A673 (cell line): ENCODE data around the gene TMEM238. TPM values are rescaled to one million over a fixed set of nuclear protein-coding genes. Genes with fewer than 3 reads are reported as not detected.
"Not testable (repeated sequence)": the region's sequence is repeated elsewhere in the genome, so short reads cannot be mapped to it uniquely, and the experiment has no call there.

Experiments used
- BruUV-seq: library from RNA; stranded (reverse); fragments of 400-500 nt; replicated peaks from 2 replicates; lab custom pipeline; 2021; lab: Mats Ljungman, UMichigan
- CTCF ChIA-PET: fragments of 300-600 bp; sonication (Branson Sonifier 250); formaldehyde crosslinking; loops from one replicate; lab custom pipeline; 2022; ENCODE audit warnings: antibody characterized with exemption; lab: Charles Lee
- POLR2A ChIA-PET: fragments of 300-600 bp; sonication (Branson Sonifier 250); formaldehyde crosslinking; loops from one replicate; lab custom pipeline; 2022; ENCODE audit warnings: antibody characterized with exemption; ENCODE audit not compliant: low non-redundant PET; lab: Charles Lee
- DNase-seq: peaks from one replicate; pipeline ENCODE4 v3.0.0-alpha.2; 2015; ENCODE audit warnings: low spot score
- H3K27ac ChIP-seq: fragments of 200-600 bp; sonication (generic); 2 replicates; pipeline ENCODE4 v1.5.1; 2016; ENCODE audit warnings: mixed run types, low read depth, mild to moderate bottlenecking, mixed read lengths, antibody characterized with exemption, low read length; ENCODE audit not compliant: poor library complexity, severe bottlenecking
- H3K27me3 ChIP-seq: fragments of 200-600 bp; sonication (generic); replicated peaks from 2 replicates; pipeline ENCODE4 v1.6.1; 2017; ENCODE audit warnings: mixed run types, low read depth, mild to moderate bottlenecking, mixed read lengths, antibody characterized with exemption, low read length; ENCODE audit not compliant: insufficient read depth, poor library complexity
- H3K36me3 ChIP-seq: fragments of 200-600 bp; sonication (generic); 2 replicates; pipeline ENCODE4 v1.6.1; 2016; ENCODE audit warnings: mixed run types, mild to moderate bottlenecking, mixed read lengths, antibody characterized with exemption, low read length; ENCODE audit not compliant: insufficient read depth, poor library complexity, severe bottlenecking
- H3K4me1 ChIP-seq: fragments of 200-600 bp; sonication (generic); 2 replicates; pipeline ENCODE4 v1.6.1; 2017; ENCODE audit warnings: mixed run types, mild to moderate bottlenecking, mixed read lengths, antibody characterized with exemption, low read length; ENCODE audit not compliant: insufficient read depth, poor library complexity, severe bottlenecking
- H3K4me3 ChIP-seq: fragments of 200-600 bp; sonication (generic); 2 replicates; pipeline ENCODE4 v1.5.1; 2016; ENCODE audit warnings: low read depth, mixed run types, mild to moderate bottlenecking, mixed read lengths, low read length; ENCODE audit not compliant: poor library complexity, severe bottlenecking
- H3K9me3 ChIP-seq: fragments of 200-600 bp; sonication (generic); 2 replicates; pipeline ENCODE4 v1.6.1; 2016; ENCODE audit warnings: mixed run types, low read depth, mild to moderate bottlenecking, mixed read lengths, antibody characterized with exemption, low read length; ENCODE audit not compliant: poor library complexity, severe bottlenecking
- EZH2 ChIP-seq: fragments of 200-600 bp; sonication (generic); IDR thresholded peaks from 2 replicates; pipeline ENCODE4 v1.6.1; 2017; ENCODE audit warnings: borderline replicate concordance, low read depth, mild to moderate bottlenecking, mixed read lengths, antibody characterized with exemption, low read length; ENCODE audit not compliant: poor library complexity, severe bottlenecking
- intact Hi-C: fragments of 100-400 bp; cut with micrococcal nuclease; formaldehyde crosslinking; loops from one replicate; pipeline ENCODE4 v1.10.0; 2022; ENCODE audit not compliant: unreplicated experiment
- total RNA-seq: library from RNA; stranded (reverse); gene quantifications from 2 replicates; pipeline ENCODE4 v1.2.3, GENCODE V29; 2021
- TF ChIP-seq, protein P1 (sequence below): fragments of 300-800, 200-600 bp; sonication (generic); conservative IDR thresholded peaks from 2 replicates; pipeline ENCODE4 v1.5.1; 2017; ENCODE audit warnings: low read depth, mild to moderate bottlenecking, antibody characterized with exemption, low read length, moderate library complexity, mixed read lengths

TMEM238 gene
- total RNA-seq, 1 experiment from 2014 or later: 0.69 TPM

DNA sequence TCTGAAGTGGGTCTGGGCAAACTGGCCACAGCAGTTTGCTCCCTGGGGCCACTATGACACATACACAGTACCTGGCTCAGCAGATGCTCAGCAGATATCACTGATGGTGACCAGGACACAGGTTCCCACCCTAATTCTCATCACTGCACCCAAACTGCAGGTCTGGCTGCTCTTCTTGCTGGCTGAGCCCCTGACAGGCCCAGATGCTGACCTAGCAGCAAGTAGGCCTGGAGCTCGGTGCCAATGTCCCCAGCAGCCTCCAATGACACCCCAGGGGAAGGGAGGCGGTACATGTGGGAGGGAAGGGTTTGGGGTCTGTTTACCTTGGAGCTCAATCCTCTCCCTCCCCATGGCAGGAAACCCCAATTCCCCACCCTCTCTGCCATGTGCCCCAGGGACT, 18.4 kb upstream of the TMEM238 start:
- intact Hi-C loops: no loop called here

DNA sequence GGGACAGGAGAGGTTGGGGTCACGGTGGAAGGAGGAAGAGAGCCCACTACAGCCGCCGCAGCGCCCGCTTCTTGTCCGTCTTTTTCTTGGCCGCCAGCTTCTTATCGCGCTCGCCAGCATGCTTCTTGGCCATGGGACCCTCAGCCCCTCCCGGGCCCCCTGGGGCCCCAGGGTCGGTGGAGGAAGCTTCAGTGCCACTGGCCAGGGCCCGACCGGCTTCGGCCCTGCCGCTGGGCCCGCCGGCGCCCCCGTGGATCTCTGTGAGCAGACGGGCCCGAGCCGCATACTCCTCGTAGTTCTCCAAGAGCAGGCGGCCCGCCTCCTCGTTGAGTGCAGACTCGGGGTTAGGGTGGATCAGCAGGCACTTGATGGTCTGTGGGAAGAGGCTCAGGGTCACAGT, 17.3 kb upstream of the TMEM238 start:
- POLR2A ChIA-PET, H3K27me3 ChIP-seq, CTCF ChIA-PET, DNase-seq, H3K9me3 ChIP-seq, intact Hi-C loops, BruUV-seq, H3K4me3 ChIP-seq: not testable (repeated sequence)
- peaks cover 59% of the 10 kb centered on the region for H3K36me3 ChIP-seq
- H3K4me1 ChIP-seq: peaks cover 25% of the 10 kb centered on the region
- H3K27ac ChIP-seq: peak overlapping the region; percentile 34

More for the DNA sequence above, 18.4 kb upstream of the TMEM238 start:
- H3K4me3 ChIP-seq: no peak overlapping the region
- H3K36me3 ChIP-seq: peaks cover 64% of the 10 kb centered on the region
- no peak for TF ChIP-seq EZH2
- TF ChIP-seq, protein P1, sequence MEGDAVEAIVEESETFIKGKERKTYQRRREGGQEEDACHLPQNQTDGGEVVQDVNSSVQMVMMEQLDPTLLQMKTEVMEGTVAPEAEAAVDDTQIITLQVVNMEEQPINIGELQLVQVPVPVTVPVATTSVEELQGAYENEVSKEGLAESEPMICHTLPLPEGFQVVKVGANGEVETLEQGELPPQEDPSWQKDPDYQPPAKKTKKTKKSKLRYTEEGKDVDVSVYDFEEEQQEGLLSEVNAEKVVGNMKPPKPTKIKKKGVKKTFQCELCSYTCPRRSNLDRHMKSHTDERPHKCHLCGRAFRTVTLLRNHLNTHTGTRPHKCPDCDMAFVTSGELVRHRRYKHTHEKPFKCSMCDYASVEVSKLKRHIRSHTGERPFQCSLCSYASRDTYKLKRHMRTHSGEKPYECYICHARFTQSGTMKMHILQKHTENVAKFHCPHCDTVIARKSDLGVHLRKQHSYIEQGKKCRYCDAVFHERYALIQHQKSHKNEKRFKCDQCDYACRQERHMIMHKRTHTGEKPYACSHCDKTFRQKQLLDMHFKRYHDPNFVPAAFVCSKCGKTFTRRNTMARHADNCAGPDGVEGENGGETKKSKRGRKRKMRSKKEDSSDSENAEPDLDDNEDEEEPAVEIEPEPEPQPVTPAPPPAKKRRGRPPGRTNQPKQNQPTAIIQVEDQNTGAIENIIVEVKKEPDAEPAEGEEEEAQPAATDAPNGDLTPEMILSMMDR: no peak
- H3K27me3 ChIP-seq: no peaks in the 10 kb centered on the region
- H3K4me1 ChIP-seq: peaks cover 25% of the 10 kb centered on the region
- ChIA-PET CTCF (no interaction called here), POLR2A (no interaction called here)
- no peaks in the 10 kb centered on the region for H3K9me3 ChIP-seq
- peak overlapping the region; percentile 34 for H3K27ac ChIP-seq
- DNase-seq: no peak
- BruUV-seq: no TSS peak

DNA sequence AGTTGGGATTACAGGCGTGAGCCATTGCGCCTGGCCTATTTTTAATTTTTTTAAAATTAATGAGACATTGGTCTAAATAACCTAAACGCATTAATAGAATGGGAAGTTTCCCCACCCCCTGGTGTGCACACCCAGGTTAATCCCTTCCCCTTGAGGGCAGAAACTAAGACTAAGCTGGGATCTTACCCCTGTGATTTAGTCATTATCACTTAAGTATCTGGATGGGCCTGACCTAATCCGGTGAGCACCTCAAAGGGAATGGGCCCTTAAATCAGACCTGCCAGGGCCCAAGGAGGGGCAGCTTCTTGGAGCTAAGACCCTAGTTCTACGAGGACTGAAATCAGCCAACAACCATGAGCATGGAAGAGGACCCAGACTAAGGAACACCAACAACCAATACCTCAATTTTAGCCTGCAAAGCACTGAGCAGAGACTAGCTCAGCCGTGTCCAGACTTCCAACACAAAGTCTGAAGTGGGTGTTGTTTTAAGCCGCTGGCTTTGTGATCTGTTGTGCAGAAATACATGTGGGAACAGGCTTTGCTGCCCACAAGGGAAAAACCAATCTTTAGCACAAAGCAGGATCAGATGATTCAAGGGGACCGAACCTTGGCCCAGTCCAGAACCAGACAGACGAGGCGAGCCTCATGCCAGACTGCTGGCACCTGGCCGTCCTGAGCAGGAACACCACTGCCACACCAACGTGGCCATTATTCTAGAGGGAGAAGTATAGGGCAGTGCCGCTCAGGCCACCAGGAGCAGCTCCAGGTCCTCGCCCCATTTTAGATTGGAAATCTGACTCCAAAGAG, 16.4 kb upstream of the TMEM238 start:
- ChIA-PET CTCF (no interaction called here), POLR2A (no interaction called here)
- Histone ChIP-seq H3K4me3 (no peak overlapping the region), H3K9me3 (no peaks in the 10 kb centered on the region), H3K27me3 (no peaks in the 10 kb centered on the region), H3K4me1 (peaks cover 17% of the 10 kb centered on the region), H3K36me3 (peaks cover 50% of the 10 kb centered on the region), H3K27ac (peak overlapping the region; percentile 16)
- TF ChIP-seq, protein P1: no peak
- no peak for TF ChIP-seq EZH2
- BruUV-seq: no TSS peak
- DNase-seq: no peak
- intact Hi-C loops: no loop called here
